GM19468 (cell line): Measurements from ENCODE around the gene SLC2A9.
A peak's percentile ranks its signal among the peaks of the same experiment; 100 is the strongest.
"Not testable (repeated sequence)": the region's sequence is repeated elsewhere in the genome, so short reads cannot be mapped to it uniquely, and the experiment has no call there.

ENCODE experiments used
- ATAC-seq: cut with Tn5 transposase; IDR thresholded peaks from one replicate; pipeline ENCODE4 v1.9.1; 2021; ENCODE audit warnings: mild to moderate bottlenecking, moderate library complexity, moderate number of reproducible peaks; ENCODE audit not compliant: unreplicated experiment; ENCODE audit errors: extremely low read depth

Gene SLC2A9

GRCh38 chr4:9861561-9861960 is 159.7 kb downstream of the SLC2A9 start:
- ATAC-seq = no peak

- no peak for ATAC-seq
Measured at GRCh38 chr4:9859810-9860209, 161.5 kb downstream of the SLC2A9 start.

GRCh38 chr4:9849538-9849920 is 171.8 kb downstream of the SLC2A9 start:
- ATAC-seq = no peak

GRCh38 chr4:9847968-9848748 is 173.1 kb downstream of the SLC2A9 start:
- ATAC-seq = no peak

GRCh38 chr4:9845791-9846493 is 175.4 kb downstream of the SLC2A9 start:
- no peak for ATAC-seq

- ATAC-seq = no peak
Measured at GRCh38 chr4:9841072-9841471, 180.2 kb downstream of the SLC2A9 start.

GRCh38 chr4:9835430-9835829 is 185.9 kb downstream of the SLC2A9 start:
- ATAC-seq = no peak

GRCh38 chr4:9833421-9833820 is 187.9 kb downstream of the SLC2A9 start:
- ATAC-seq = no peak

GRCh38 chr4:9832640-9833039 is 188.7 kb downstream of the SLC2A9 start:
- no peak for ATAC-seq

- ATAC-seq = no peak
Measured at GRCh38 chr4:9826551-9826950, 194.7 kb downstream of the SLC2A9 start.

- ATAC-seq = no peak
Measured at GRCh38 chr4:9825049-9825448, 196.2 kb downstream of the SLC2A9 start.

GRCh38 chr4:9820343-9820742 is 201.0 kb downstream of the SLC2A9 start:
- no peak for ATAC-seq

GRCh38 chr4:9816285-9816684 is 205.0 kb downstream of the SLC2A9 start:
- ATAC-seq = no peak

- ATAC-seq = peak; percentile 85
Measured at GRCh38 chr4:9812501-9813340, 208.6 kb downstream of the SLC2A9 start.

- no peak for ATAC-seq
Measured at GRCh38 chr4:9811806-9812205, 209.5 kb downstream of the SLC2A9 start.

GRCh38 chr4:9808077-9808476 is 213.2 kb downstream of the SLC2A9 start:
- no peak for ATAC-seq

GRCh38 chr4:9804918-9805317 is 216.4 kb downstream of the SLC2A9 start:
- ATAC-seq = no peak

GRCh38 chr4:9800848-9801247 is 220.4 kb downstream of the SLC2A9 start:
- ATAC-seq = no peak

GRCh38 chr4:9796641-9797040 is 224.7 kb downstream of the SLC2A9 start:
- not testable (repeated sequence) for ATAC-seq

- ATAC-seq = no peak
Measured at GRCh38 chr4:9792381-9792780, 228.9 kb downstream of the SLC2A9 start.

- not testable (repeated sequence) for ATAC-seq
Measured at GRCh38 chr4:9785891-9786290, 235.4 kb downstream of the SLC2A9 start.
